CD4-positive, alpha-beta T cell (primary cell): ENCODE data around the gene NPC1L1. TPM values are rescaled to one million over a fixed set of nuclear protein-coding genes. Genes with fewer than 3 reads are reported as not detected.

Experiments used
- ATAC-seq: fragments of 200-7000 bp; cut with Tn5 transposase; one replicate; pipeline ENCODE4 v1.10.0; 2022; ENCODE audit warnings: mild to moderate bottlenecking; ENCODE audit not compliant: poor library complexity
- CTCF ChIA-PET: fragments of 350-600 bp; sonication (Branson Sonifier 250); formaldehyde crosslinking; loops from one replicate; lab custom pipeline; 2021; ENCODE audit warnings: antibody characterized with exemption, inconsistent platforms; lab: Charles Lee
- POLR2A ChIA-PET: fragments of 350-600 bp; sonication (Branson Sonifier 250); formaldehyde crosslinking; loops from one replicate; lab custom pipeline; 2021; ENCODE audit warnings: antibody characterized with exemption, inconsistent platforms; lab: Charles Lee
- DNase-seq, 14 experiments: peaks; one replicate each; pipeline ENCODE4 v3.0.0-alpha.2; 2013 to 2020; ENCODE audit warnings: mixed read lengths in 2 of 14
- H3K27ac ChIP-seq, 2 donors: one replicate each; pipeline versions ENCODE4 v1.5.1 to v1.7.0; 2013; ENCODE audit warnings: low read length in 2 of 2, low read depth in 1 of 2, mild to moderate bottlenecking in 1 of 2
- H3K27me3 ChIP-seq, 2 experiments: 1 replicate in 1 of 2; 2 replicates in 1 of 2; pipeline versions ENCODE4 v1.6.1 to v1.7.0; 2013; ENCODE audit warnings: low read length in 2 of 2, control low read depth in 1 of 2, mild to moderate bottlenecking in 1 of 2, moderate library complexity in 1 of 2; ENCODE audit not compliant: insufficient read depth in 2 of 2, control insufficient read depth in 1 of 2
- H3K36me3 ChIP-seq: one replicate; pipeline ENCODE4 v1.6.1; 2013; ENCODE audit warnings: low read length, control low read depth; ENCODE audit not compliant: insufficient read depth
- H3K4me1 ChIP-seq: one replicate; pipeline ENCODE4 v1.6.1; 2013; ENCODE audit warnings: low read length, control low read depth; ENCODE audit not compliant: insufficient read depth
- H3K4me3 ChIP-seq: one replicate; pipeline ENCODE4 v1.5.1; 2013; ENCODE audit warnings: mild to moderate bottlenecking, low read length, moderate library complexity
- H3K9me3 ChIP-seq, 2 experiments: 1 replicate in 1 of 2; 2 replicates in 1 of 2; pipeline versions ENCODE4 v1.6.1 to v1.7.0; 2013; ENCODE audit warnings: low read length in 2 of 2, mild to moderate bottlenecking in 2 of 2, control low read depth in 1 of 2, moderate library complexity in 1 of 2; ENCODE audit not compliant: control insufficient read depth in 1 of 2, insufficient read depth in 1 of 2
- H3K27ac Mint-ChIP-seq: one replicate; pipeline ENCODE4 v1.8.0; 2020; ENCODE audit warnings: mixed read lengths
- H3K27me3 Mint-ChIP-seq: one replicate; pipeline ENCODE4 v1.8.0; 2021; ENCODE audit warnings: mixed read lengths
- H3K36me3 Mint-ChIP-seq: one replicate; pipeline ENCODE4 v1.8.0; 2021; ENCODE audit warnings: low read depth, mixed read lengths
- H3K4me1 Mint-ChIP-seq: one replicate; pipeline ENCODE4 v1.8.0; 2021; ENCODE audit warnings: low read depth, mixed read lengths
- H3K4me3 Mint-ChIP-seq: one replicate; pipeline ENCODE4 v1.8.0; 2020; ENCODE audit warnings: mild to moderate bottlenecking, mixed read lengths
- H3K9me3 Mint-ChIP-seq: one replicate; pipeline ENCODE4 v1.8.0; 2020; ENCODE audit warnings: mixed read lengths
- intact Hi-C, 2 experiments: fragments of 100-400 bp; cut with DNase I in 1 of 2; cut with micrococcal nuclease in 1 of 2; formaldehyde crosslinking; loops; one replicate each; pipeline versions ENCODE4 v1.15.1 to v1.9.0; 2023 to 2025; cut with DNase I, micrococcal nuclease
- total RNA-seq, 174 experiments: library from RNA in 2 of 174; stranded (reverse) in 2 of 174; gene quantifications; one replicate each; pipeline ENCODE4 v1.2.3 and lab custom pipeline; 2021 to 2026
- TF ChIP-seq, protein P1 (sequence below): fragments of 200-600 bp; IDR thresholded peaks from one replicate; pipeline ENCODE4 v1.8.0; 2022; ENCODE audit warnings: antibody characterized with exemption, mild to moderate bottlenecking

NPC1L1 gene
- total RNA-seq, 2 experiments from 2014 or later = 0.08 TPM; not detected in 1

DNA sequence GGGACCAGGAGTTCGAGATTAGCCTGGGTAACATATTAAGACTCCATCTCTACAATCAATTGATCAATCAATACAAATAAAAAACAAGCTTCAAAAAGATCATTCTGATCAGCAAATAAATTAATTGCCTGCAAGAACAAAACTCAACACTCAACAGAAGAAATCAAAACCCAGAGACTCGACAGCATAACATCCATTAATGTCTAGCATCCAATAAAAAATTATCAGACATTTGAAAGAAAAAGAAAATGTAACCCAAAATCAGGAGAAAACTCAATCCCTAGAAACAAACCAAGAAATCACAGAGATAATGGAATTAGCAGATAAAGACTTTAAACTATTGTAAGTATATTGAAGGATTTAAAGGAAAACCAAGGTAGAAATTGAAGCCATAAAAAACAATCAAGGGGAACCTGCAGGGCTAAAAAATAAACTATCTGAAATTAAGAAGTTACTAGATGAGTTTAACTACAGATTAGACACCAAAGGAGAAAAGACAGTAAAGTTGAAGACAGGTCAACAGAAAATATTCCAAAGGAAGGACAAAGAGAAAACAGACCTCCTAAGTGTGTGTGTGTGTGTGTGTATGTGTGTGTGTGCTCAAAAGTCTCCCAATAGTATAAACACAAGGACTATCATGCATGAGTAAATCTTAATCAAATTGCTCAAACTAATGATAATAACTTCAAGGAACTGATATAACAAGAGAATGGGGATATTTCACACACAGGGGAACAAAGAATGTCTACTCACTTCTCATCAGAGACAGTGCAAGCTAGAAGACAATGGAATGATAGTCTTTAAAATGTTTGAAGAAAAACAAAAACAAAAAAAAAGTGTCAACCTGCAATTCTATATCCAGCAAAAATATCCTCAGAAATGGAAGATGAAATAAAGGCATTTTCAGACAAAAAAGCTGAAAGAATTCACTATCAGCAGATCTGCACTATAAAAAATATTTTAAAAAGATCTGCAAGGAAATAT lies 58.3 kb downstream of the NPC1L1 start:
- ChIA-PET POLR2A (no interaction called here), CTCF (no interaction called here)
- no peak for DNase-seq
- H3K36me3 ChIP-seq = peaks cover 77% of the 10 kb centered on the region
- no peak overlapping the region for H3K4me3 ChIP-seq
- H3K9me3 Mint-ChIP-seq = peaks cover 6% of the 10 kb centered on the region
- H3K4me3 Mint-ChIP-seq = no peak overlapping the region
- H3K27me3 ChIP-seq = no peaks in the 10 kb centered on the region
- no peak for ATAC-seq
- peak overlapping the region; percentile 21 for H3K27ac Mint-ChIP-seq
- no peaks in the 10 kb centered on the region for H3K27me3 Mint-ChIP-seq
- TF ChIP-seq, protein P1, sequence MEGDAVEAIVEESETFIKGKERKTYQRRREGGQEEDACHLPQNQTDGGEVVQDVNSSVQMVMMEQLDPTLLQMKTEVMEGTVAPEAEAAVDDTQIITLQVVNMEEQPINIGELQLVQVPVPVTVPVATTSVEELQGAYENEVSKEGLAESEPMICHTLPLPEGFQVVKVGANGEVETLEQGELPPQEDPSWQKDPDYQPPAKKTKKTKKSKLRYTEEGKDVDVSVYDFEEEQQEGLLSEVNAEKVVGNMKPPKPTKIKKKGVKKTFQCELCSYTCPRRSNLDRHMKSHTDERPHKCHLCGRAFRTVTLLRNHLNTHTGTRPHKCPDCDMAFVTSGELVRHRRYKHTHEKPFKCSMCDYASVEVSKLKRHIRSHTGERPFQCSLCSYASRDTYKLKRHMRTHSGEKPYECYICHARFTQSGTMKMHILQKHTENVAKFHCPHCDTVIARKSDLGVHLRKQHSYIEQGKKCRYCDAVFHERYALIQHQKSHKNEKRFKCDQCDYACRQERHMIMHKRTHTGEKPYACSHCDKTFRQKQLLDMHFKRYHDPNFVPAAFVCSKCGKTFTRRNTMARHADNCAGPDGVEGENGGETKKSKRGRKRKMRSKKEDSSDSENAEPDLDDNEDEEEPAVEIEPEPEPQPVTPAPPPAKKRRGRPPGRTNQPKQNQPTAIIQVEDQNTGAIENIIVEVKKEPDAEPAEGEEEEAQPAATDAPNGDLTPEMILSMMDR = no peak
- peaks cover 0 to 11% of the 10 kb centered on the region in 2 experiments for H3K9me3 ChIP-seq
- no peak overlapping the region for H3K27ac ChIP-seq
- H3K36me3 Mint-ChIP-seq = peaks cover 87% of the 10 kb centered on the region
- H3K4me1 ChIP-seq = peaks cover 31% of the 10 kb centered on the region
- H3K4me1 Mint-ChIP-seq = peaks cover 86% of the 10 kb centered on the region
- intact Hi-C loops = loop anchor here in 1 of 2 experiments (10.0 kb wide), 2 partner anchors 358 to 362 kb away; partner anchors contain the start of genes H2AZ2 and POLD2

DNA sequence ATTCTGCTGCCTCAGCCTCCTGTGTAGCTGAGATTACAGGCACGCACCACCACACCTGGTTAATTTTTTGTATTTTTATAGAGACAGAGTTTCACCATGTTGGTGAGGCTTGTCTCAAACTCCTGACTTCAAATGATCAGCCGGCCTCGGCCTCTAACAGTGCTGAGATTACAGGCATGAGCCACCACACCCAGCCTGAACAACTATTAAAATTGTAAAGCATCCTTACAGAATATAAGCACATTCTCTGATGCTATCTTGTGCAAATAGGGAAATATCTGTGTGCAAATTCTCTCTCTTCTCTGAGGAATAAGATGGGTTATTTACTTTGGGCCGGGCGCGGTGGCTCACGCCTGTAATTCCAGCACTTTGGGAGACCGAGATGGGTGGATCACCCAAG lies 63.2 kb downstream of the NPC1L1 start:
- POLR2A ChIA-PET = interaction anchor here (0.6 kb wide), 1 partner anchor 45 kb away, joined by 3 read pairs; no protein-coding TSS in a partner anchor
- Histone ChIP-seq H3K9me3 (peaks cover 0 to 2% of the 10 kb centered on the region in 2 experiments), H3K4me3 (no peak overlapping the region), H3K27ac (no peak overlapping the region), H3K4me1 (peaks cover 8% of the 10 kb centered on the region), H3K36me3 (peaks cover 81% of the 10 kb centered on the region), H3K27me3 (no peaks in the 10 kb centered on the region)
- ATAC-seq (no peak), DNase-seq (no peak)
- intact Hi-C loops = loop anchor here (1.0 to 10.0 kb wide), 5 partner anchors 17 to 237 kb away; no protein-coding TSS in a partner anchor
- no peak overlapping the region for H3K27ac Mint-ChIP-seq
- H3K36me3 Mint-ChIP-seq = peaks cover 94% of the 10 kb centered on the region
- TF ChIP-seq, protein P1 = no peak
- H3K4me3 Mint-ChIP-seq = no peak overlapping the region
- CTCF ChIA-PET = interaction anchor here (0.7 to 1.0 kb wide), 3 partner anchors 12 to 237 kb away, joined by 3 to 4 read pairs (median 4); partner anchors contain the start of gene NUDCD3
- H3K9me3 Mint-ChIP-seq = peaks cover 3% of the 10 kb centered on the region
- no peaks in the 10 kb centered on the region for H3K27me3 Mint-ChIP-seq
- peaks cover 74% of the 10 kb centered on the region for H3K4me1 Mint-ChIP-seq

DNA sequence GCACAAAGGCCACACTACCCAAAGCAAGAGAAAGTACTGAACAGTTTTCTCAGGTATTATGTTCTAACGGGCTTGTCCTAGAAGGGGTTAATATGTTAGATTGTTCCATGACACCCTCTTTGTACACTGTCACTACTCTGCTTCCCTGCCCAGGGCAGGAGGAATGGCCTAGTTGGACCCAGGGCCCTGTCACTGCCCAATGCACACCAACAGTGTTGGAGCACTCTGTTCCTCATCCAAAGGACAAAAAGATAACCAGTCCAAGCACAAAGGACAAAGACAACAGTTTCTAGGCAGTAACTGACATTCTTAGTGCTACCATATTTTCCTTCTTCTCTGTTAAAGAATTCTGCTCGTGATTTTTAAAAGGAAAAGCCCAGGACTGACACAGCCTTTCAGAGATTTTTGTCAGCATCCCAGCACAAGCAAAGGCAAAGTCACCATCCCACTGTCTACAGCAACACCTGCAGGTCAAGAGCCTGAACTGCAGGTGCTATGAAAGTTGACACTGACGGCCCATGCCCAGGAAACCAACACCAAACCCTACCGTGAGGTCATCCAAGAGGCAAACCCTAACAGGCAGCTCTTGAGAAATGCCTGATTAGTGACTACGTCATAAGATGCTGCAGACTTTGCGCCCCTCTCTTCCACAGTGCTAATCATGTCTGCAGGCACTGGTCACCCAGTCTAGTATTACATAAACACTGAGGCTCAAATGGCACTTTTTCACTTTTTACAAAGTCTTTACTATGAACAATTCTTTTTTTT lies 63.9 kb downstream of the NPC1L1 start:
- DNase-seq = peak; percentile 33 to 83 (median 50)

More for the DNA sequence above, 63.9 kb downstream of the NPC1L1 start:
- Mint-ChIP-seq H3K27ac (peak overlapping the region; percentile 35), H3K36me3 (peaks cover 94% of the 10 kb centered on the region), H3K4me1 (peaks cover 74% of the 10 kb centered on the region), H3K4me3 (no peak overlapping the region), H3K9me3 (no peaks in the 10 kb centered on the region), H3K27me3 (no peaks in the 10 kb centered on the region)
- POLR2A ChIA-PET = no interaction called here
- Histone ChIP-seq H3K27ac (no peak overlapping the region), H3K27me3 (no peaks in the 10 kb centered on the region), H3K36me3 (peaks cover 79% of the 10 kb centered on the region), H3K4me1 (peaks cover 8% of the 10 kb centered on the region), H3K4me3 (no peak overlapping the region), H3K9me3 (no peaks in the 10 kb centered on the region)
- intact Hi-C loops = loop anchor here (1.0 to 10.0 kb wide), 5 partner anchors 16 to 236 kb away; no protein-coding TSS in a partner anchor
- TF ChIP-seq, protein P1 = peak; percentile 92
- ATAC-seq = peak; percentile 98
- CTCF ChIA-PET = interaction anchor here (0.7 to 1.0 kb wide), 4 partner anchors 12 to 1568 kb away, joined by 3 to 4 read pairs (median 4); partner anchors contain the start of gene NUDCD3
